ENCODE measurements around the gene MYH9. TPM values are rescaled to one million over a fixed set of nuclear protein-coding genes. Genes with fewer than 3 reads are reported as not detected.

The MYH9 gene
- total RNA-seq, 1 experiment from 2014 or later: 414 TPM

DNA sequence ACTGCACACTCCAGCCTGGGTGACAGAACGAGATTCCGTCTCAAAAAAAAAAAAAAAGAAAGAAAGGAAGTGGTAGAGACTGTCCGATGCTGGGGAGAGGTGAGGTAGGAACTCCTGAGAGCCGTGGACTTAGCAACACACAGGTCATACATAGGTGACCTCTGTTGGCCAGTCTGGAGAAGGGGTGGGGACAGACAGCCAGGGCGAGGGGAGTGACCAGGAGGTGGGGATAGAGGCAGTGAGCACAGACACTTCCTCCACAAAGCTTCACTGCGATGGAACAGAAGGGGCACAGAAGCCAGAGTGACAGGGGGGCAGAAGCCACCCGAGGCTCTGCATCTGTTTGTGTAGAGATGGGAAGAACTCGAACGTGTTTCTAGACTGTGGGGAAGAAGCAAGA lies 47.1 kb downstream of the MYH9 start:
- in situ Hi-C loops (cut with HindIII; ENCODE audit: low pct_unique_long_range_greater_than_20kb, low sequenced_read_pairs): loop anchor here (5.0 kb wide), 1 partner anchor 38 kb away; no protein-coding TSS in a partner anchor

DNA sequence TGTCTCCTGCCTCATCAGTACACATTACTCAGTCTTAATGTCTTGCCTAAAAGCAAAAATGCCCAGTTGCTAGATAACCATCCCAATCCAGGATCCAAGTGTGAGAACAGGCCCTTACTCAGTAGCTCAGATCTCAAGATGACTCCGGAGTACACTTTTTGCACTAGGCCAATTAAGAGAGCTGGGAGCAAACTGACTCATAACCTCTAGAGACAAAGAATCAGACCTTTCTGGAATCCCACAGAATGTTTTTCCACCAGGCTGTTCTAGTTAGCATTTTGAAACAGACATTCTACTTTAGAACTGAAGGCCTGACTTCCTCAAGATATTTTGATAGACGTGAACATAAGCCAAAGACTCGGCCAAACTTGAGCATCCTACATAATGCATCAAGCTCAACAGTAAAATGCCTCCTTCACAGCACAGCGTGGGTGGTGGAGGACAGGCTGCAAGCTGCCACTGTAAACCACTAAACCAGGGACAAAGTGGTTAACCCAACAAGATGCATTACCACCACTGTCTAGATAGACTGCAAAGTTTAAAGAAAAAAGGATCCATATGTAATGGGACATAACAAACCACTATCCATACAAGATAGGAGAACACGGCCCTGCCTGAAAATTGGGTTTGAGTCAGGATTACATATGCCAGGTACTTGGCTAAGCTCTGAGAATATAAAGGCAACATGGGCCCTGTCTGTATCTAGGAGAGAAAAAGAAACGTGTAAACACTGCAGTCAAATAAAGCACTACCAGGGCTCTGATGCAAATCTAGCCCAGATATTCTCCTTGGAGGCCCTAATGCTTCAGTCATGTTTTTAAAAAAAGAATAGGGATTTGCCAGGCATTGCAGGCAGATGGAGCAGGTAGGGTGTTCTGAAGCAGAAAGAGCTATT lies 48.3 kb downstream of the MYH9 start:
- in situ Hi-C loops (cut with HindIII; ENCODE audit: low pct_unique_long_range_greater_than_20kb, low sequenced_read_pairs): loop anchor here (5.0 kb wide), 1 partner anchor 37 kb away; no protein-coding TSS in a partner anchor
- no peak for DNase-seq (ENCODE audit: low read depth)

More for the DNA sequence above, 47.1 kb downstream of the MYH9 start:
- no peak for DNase-seq (ENCODE audit: low read depth)

GRCh38 chr22:36337365-36338130 lies 50.2 kb downstream of the MYH9 start:
- in situ Hi-C loops (cut with HindIII; ENCODE audit: low pct_unique_long_range_greater_than_20kb, low sequenced_read_pairs): no loop called here
- DNase-seq (ENCODE audit: low read depth): no peak

- DNase-seq (ENCODE audit: low read depth): no peak
- in situ Hi-C loops (cut with HindIII; ENCODE audit: low pct_unique_long_range_greater_than_20kb, low sequenced_read_pairs): no loop called here
These were observed 51.3 kb downstream of the MYH9 start for GRCh38 chr22:36336246-36337182.

DNA sequence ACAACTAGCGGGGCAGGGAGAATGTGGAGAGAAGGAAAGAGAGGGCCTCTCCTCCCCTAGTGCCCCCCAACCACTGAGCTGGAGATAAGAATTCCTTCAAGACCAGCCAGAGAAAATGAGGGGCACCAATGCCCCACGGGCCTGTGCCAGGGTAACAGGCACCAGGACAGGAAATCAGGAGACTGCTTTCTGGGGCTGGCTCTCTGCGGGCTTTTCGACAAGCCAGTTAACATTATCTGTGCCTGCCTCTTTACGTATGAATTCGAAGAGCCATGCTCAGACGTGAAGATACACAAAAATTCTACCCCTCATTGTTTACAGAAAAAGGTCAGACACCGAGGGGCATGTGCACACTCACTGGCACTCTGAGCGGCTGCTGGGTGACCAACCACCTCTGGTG lies 52.1 kb downstream of the MYH9 start:
- DNase-seq (ENCODE audit: low read depth): no peak
- in situ Hi-C loops (cut with HindIII; ENCODE audit: low pct_unique_long_range_greater_than_20kb, low sequenced_read_pairs): no loop called here

DNA sequence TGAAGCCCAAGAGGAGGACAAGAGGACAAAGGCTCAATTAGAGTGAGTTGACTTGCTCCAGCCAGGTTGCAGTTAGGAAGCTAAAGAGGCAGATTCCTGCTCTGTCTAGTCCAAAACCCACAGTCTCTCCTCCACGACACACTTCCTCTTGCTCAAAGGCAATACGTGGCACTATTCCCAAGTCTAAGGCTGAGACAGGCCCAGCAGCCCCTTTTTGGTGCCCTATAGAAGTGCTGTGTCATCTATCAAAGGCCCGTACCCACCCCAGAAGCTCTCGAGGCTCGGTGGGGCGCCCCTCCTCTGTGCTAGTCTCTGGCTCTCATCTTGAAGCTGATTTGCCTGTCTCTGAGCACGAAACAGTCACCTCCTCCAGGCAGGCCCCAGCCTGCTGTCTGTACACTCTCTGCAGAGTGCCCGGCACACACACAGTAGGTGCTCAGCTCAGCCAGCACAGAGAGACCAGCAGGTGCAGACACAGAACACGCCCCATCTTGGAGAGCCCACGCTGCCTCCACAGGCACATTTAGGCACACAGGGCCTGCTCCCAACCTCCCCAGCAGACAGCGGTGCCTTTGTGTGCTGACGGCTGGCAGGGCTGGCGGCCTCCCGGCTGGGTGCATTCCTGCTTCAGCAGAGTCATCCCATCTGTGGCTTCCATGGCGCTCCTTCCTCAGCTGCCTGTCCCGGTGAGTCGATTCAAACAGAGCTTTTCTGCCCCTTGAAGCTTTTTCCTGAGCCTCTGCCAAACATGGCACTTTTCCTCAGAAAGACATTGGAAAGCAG lies 52.8 kb downstream of the MYH9 start:
- in situ Hi-C loops (cut with HindIII; ENCODE audit: low pct_unique_long_range_greater_than_20kb, low sequenced_read_pairs): no loop called here
- no peak for DNase-seq (ENCODE audit: low read depth)

DNA sequence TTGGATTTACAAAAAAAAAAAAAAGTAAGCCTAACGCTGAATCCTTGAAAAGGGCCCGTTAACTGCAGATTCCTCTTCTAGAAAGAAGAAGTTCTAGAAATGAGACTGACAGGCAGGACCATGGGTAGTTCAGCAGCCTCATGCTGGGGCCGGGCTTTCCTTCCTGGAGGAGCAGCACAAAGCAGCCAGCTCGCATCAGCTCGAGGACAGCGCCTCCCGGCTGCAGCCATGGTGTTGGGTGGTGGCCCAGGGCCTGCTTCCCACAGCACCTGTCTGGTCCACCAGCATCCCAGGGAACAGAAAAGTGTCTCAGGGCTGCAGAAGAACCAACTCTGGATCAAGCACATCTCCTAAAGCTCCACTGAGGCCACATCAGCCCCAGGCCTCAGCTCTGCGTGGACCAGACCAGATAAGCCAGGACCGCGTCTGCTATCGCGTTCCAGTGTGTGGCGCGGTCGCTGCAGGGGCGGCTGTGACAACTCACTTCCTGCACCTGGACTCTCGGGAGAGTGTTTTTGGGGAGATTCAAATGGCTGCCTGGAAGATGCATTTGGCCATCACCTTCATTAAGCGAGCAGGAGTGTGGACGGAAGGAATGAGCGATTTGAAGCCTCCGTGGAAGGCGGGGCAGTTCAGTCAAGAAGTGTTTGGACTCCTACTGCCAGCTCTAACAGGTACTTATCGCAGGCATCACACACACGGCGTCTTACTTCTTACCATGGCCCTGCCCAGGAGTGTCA lies 53.5 kb downstream of the MYH9 start:
- in situ Hi-C loops (cut with HindIII; ENCODE audit: low pct_unique_long_range_greater_than_20kb, low sequenced_read_pairs): no loop called here
- DNase-seq (ENCODE audit: low read depth): no peak

- DNase-seq (ENCODE audit: low read depth): no peak
These were observed 54.1 kb downstream of the MYH9 start for GRCh38 chr22:36333644-36334043.

GRCh38 chr22:36332623-36333332 lies 55.0 kb downstream of the MYH9 start:
- in situ Hi-C loops (cut with HindIII; ENCODE audit: low pct_unique_long_range_greater_than_20kb, low sequenced_read_pairs): no loop called here

More at GRCh38 chr22:36333644-36334043, 54.1 kb downstream of the MYH9 start:
- in situ Hi-C loops (cut with HindIII; ENCODE audit: low pct_unique_long_range_greater_than_20kb, low sequenced_read_pairs): no loop called here

DNA sequence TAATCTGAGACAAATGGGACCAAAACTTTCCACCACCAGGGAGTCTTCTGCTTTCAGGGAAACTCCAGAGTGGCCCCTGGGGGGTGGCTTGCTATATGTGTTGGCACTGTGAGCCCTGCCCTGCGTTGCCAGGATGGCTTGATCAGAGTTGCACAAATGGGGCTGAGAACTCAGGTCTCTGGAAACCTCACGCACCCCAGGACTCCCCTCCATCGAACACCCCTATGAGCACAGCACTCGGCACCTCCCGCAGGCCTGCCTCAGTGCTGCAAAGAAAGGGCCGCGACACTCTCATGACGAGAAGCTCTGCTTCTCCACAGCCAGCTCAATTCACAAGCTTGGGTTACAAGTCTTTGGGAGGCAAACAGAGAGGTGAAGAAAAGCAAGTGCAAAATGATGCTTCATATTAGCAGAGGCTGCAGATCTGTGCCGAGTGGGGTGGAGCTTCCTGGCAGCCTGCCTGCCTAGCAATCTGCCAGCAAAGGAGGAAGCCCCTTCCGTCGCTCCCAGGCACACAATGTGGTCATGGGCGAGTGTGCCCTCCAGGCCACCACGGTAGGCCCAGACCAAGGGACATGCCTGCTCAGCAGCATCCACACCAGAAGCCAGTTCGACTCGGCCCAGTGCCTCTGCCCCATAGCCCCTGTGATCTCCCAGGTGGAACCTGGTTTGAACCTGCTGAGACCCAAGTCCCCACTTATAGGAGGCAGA lies 55.7 kb downstream of the MYH9 start:
- DNase-seq (ENCODE audit: low read depth): peak; percentile 76
- in situ Hi-C loops (cut with HindIII; ENCODE audit: low pct_unique_long_range_greater_than_20kb, low sequenced_read_pairs): no loop called here

More at GRCh38 chr22:36332623-36333332, 55.0 kb downstream of the MYH9 start:
- DNase-seq (ENCODE audit: low read depth): peak; percentile 79

- in situ Hi-C loops (cut with HindIII; ENCODE audit: low pct_unique_long_range_greater_than_20kb, low sequenced_read_pairs): no loop called here
These were observed 56.4 kb downstream of the MYH9 start for GRCh38 chr22:36331306-36331911.

DNA sequence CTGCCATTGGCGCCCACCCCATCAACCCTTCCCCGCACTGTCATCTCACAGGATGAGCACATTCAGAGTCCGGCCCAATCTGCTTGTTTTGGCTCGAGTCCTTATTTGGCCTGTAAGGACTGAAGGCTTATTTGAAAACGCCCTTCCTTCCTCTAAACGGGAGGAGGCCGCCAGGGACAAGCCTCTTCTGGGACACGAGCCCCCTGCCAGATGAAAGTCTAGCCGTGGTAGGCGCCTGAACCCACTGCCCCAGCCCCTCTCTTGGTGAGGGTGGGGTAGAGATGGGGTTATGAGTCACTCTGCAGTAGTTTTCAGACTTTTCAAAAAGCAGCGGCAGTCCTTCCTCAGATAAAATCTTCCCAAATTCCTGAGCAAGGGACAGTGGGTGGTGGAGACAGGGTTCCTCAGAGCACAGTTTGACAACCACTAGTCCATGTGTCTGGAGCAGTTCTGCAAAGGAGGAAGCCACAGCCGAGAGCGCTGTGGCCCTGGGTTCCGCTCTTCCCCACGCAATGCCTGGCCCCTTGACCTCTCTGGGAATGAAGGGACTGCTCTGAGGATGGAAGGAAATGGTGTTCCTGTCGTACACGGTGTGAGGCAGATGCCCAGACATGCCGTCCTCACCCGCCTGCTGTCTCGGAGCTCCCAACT lies 57.0 kb downstream of the MYH9 start:
- no peak for DNase-seq (ENCODE audit: low read depth)
- in situ Hi-C loops (cut with HindIII; ENCODE audit: low pct_unique_long_range_greater_than_20kb, low sequenced_read_pairs): no loop called here

More at GRCh38 chr22:36331306-36331911, 56.4 kb downstream of the MYH9 start:
- peak; percentile 91 for DNase-seq (ENCODE audit: low read depth)

GRCh38 chr22:36330127-36330526 lies 57.6 kb downstream of the MYH9 start:
- in situ Hi-C loops (cut with HindIII; ENCODE audit: low pct_unique_long_range_greater_than_20kb, low sequenced_read_pairs): no loop called here
- no peak for DNase-seq (ENCODE audit: low read depth)

DNA sequence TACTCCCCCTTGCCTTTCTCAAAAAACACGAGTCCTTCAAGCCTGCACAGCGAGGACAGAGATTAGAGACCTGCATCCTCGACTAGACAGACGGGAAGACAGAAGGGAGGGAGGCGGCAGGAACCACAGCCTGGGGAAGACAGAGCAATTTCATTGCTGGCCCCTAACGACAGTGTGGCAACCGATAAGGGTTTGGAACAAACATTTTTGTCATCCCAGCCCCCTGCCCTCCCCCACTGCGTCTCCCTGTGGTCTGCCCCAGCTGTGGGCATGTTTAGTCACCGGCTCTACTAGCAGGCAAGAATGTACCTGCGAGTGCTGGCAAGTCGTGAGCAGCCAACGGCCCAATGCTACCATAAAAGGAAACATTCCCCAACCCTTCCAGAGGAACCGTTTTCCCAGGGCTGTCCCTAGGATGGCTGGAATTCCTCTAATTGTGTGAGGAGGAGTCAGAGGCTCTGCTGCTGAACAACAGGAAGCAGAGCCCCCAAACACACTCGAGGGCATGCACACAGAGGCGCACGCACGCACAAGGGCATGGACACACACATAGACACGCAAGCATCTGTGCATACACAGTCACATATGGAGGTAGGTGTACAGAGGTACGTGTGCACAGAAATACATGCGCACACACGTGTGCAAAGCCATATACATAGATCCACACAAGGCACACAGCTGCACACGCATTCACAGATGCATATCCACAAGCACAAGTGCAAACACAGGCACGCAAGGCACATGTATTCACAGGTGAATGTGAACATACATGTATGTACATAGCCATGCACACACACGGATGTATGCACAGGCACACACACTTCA lies 58.3 kb downstream of the MYH9 start:
- in situ Hi-C loops (cut with HindIII; ENCODE audit: low pct_unique_long_range_greater_than_20kb, low sequenced_read_pairs): no loop called here
- DNase-seq (ENCODE audit: low read depth): peak; percentile 99
